ENCODE measurements around the gene MACROD2. TPM values are rescaled to one million over a fixed set of nuclear protein-coding genes. Genes with fewer than 3 reads are reported as not detected.

MACROD2 gene
- total RNA-seq, 6 experiments from 2014 or later, result 0.05 to 0.57 (median 0.11) TPM; not detected in 1

GRCh38 chr20:15060265-15061060 is 1065.1 kb downstream of the MACROD2 start:
- DNase-seq, result no peak
- Mint-ChIP-seq H3K27ac (no peak overlapping the region), H3K4me1 (ENCODE audit: low read depth) (no peaks in the 10 kb centered on the region), H3K4me3 (no peak overlapping the region), H3K36me3 (ENCODE audit: low read depth) (peaks cover 7% of the 10 kb centered on the region; the same call in 1 of the 2 replicates), H3K27me3 (ENCODE audit: insufficient read depth) (no peaks in the 10 kb centered on the region), H3K9me3 (peaks cover 40% of the 10 kb centered on the region)
- TF ChIP-seq CTCF (IDR thresholded peaks at IDR 0.05), result no peak

- Mint-ChIP-seq H3K27ac (no peak overlapping the region), H3K4me1 (ENCODE audit: low read depth) (no peaks in the 10 kb centered on the region), H3K27me3 (ENCODE audit: insufficient read depth) (no peaks in the 10 kb centered on the region), H3K4me3 (no peak overlapping the region), H3K9me3 (peaks cover 42% of the 10 kb centered on the region), H3K36me3 (ENCODE audit: low read depth) (peaks cover 7% of the 10 kb centered on the region; the same call in 1 of the 2 replicates)
- no peak for DNase-seq
- no peak for TF ChIP-seq CTCF (IDR thresholded peaks at IDR 0.05)
These were observed 1065.7 kb downstream of the MACROD2 start for GRCh38 chr20:15061061-15061430.

GRCh38 chr20:15061955-15062354 is 1066.6 kb downstream of the MACROD2 start:
- Mint-ChIP-seq H3K27ac (no peak overlapping the region), H3K4me1 (ENCODE audit: low read depth) (no peaks in the 10 kb centered on the region), H3K36me3 (ENCODE audit: low read depth) (peaks cover 7% of the 10 kb centered on the region; the same call in 1 of the 2 replicates), H3K4me3 (no peak overlapping the region), H3K27me3 (ENCODE audit: insufficient read depth) (no peaks in the 10 kb centered on the region), H3K9me3 (peaks cover 47% of the 10 kb centered on the region)
- no peak for DNase-seq
- no peak for TF ChIP-seq CTCF (IDR thresholded peaks at IDR 0.05)

- DNase-seq, result no peak
- H3K9me3 Mint-ChIP-seq, result peaks cover 51% of the 10 kb centered on the region
- no peaks in the 10 kb centered on the region for H3K4me1 Mint-ChIP-seq (ENCODE audit: low read depth)
- no peak overlapping the region for H3K4me3 Mint-ChIP-seq
- H3K36me3 Mint-ChIP-seq (ENCODE audit: low read depth), result peaks cover 7% of the 10 kb centered on the region; the same call in 1 of the 2 replicates
- no peak overlapping the region for H3K27ac Mint-ChIP-seq
- no peaks in the 10 kb centered on the region for H3K27me3 Mint-ChIP-seq (ENCODE audit: insufficient read depth)
- TF ChIP-seq CTCF (IDR thresholded peaks at IDR 0.05), result no peak
These were observed 1067.8 kb downstream of the MACROD2 start for GRCh38 chr20:15063081-15063480.

GRCh38 chr20:15064741-15065140 is 1069.4 kb downstream of the MACROD2 start:
- DNase-seq, result no peak
- peaks cover 7% of the 10 kb centered on the region; the same call in 1 of the 2 replicates for H3K36me3 Mint-ChIP-seq (ENCODE audit: low read depth)
- H3K27me3 Mint-ChIP-seq (ENCODE audit: insufficient read depth), result no peaks in the 10 kb centered on the region
- H3K4me1 Mint-ChIP-seq (ENCODE audit: low read depth), result no peaks in the 10 kb centered on the region
- peaks cover 62% of the 10 kb centered on the region for H3K9me3 Mint-ChIP-seq
- no peak for TF ChIP-seq CTCF (IDR thresholded peaks at IDR 0.05)
- H3K27ac Mint-ChIP-seq, result no peak overlapping the region
- H3K4me3 Mint-ChIP-seq, result no peak overlapping the region
